ENCODE results near the gene CYGB. TPM values are rescaled to one million over a fixed set of nuclear protein-coding genes. Genes with fewer than 3 reads are reported as not detected.
"Not testable (repeated sequence)": the region's sequence is repeated elsewhere in the genome, so short reads cannot be mapped to it uniquely, and the experiment has no call there.

CYGB gene
- total RNA-seq, 1 donor from 2014 or later: 49.9 TPM

DNA sequence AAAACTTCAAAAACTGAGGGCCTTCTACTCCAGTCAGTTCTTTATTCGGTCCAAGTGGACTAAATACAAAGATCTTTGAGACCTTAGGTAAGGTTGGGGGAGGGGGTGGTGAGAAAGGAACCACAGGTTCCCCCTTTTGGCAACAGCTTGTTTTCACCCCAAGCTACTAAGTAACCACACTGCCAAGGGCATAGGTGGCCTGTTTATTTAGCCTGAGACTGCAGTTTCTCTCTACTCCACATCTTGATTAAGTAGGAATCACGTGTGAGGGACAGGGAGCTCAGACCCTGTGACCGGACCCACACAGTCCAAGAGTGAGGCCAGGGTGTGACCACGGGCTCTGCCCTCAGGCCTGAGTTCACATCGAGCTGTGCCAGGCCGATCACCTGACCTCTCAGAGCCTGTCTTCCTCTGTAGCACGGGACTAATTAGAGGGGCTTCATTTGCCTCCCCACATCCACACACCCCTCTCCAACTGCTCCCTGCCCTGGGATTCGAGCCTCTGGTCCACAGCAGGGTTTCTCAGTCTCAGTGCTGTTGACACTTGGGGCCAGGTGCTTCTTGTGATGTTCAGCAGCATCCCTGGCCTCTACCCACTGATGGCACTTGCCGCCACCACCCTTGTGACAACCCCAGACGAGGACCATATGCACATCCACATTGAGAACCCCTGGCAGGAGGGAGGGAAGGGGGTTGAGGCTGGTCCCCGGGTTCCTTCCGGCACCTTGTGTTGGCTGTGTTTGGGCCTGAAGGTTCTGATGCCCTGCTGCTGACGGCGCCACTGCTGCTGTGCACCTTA is 30.3 kb upstream of the CYGB start:
- TF ChIP-seq, protein P1, sequence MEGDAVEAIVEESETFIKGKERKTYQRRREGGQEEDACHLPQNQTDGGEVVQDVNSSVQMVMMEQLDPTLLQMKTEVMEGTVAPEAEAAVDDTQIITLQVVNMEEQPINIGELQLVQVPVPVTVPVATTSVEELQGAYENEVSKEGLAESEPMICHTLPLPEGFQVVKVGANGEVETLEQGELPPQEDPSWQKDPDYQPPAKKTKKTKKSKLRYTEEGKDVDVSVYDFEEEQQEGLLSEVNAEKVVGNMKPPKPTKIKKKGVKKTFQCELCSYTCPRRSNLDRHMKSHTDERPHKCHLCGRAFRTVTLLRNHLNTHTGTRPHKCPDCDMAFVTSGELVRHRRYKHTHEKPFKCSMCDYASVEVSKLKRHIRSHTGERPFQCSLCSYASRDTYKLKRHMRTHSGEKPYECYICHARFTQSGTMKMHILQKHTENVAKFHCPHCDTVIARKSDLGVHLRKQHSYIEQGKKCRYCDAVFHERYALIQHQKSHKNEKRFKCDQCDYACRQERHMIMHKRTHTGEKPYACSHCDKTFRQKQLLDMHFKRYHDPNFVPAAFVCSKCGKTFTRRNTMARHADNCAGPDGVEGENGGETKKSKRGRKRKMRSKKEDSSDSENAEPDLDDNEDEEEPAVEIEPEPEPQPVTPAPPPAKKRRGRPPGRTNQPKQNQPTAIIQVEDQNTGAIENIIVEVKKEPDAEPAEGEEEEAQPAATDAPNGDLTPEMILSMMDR (conservative IDR thresholded peaks at IDR 0.05; ENCODE audit: low read depth, low read length): no peak
- DNase-seq (ENCODE audit: low read depth): no peak
- H3K4me3 ChIP-seq (ENCODE audit: low read depth, low read length): no peak overlapping the region

GRCh38 chr17:76566988-76567431 is 29.5 kb upstream of the CYGB start:
- TF ChIP-seq, protein P1 (conservative IDR thresholded peaks at IDR 0.05; ENCODE audit: low read depth, low read length): no peak
- H3K4me3 ChIP-seq (ENCODE audit: low read depth, low read length): no peak overlapping the region

DNA sequence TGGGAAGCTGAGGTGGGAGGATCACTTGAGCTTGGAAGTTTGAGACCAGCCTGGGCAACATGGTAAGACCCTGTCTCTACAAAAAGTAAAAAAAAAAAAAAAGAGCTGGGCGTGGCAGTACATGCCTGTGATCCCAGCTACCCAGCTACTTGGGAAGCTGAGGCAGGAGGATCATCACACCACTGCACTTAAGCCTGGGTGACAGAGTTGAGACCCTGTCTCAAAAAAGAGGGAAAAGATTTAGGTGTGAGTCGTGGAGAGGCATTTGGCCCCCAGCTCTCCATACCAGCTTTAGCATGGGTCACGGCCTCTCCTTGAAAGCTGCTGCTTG is 29.1 kb upstream of the CYGB start:
- no peak for DNase-seq (ENCODE audit: low read depth)
- TF ChIP-seq, protein P1 (conservative IDR thresholded peaks at IDR 0.05; ENCODE audit: low read depth, low read length): no peak
- H3K4me3 ChIP-seq (ENCODE audit: low read depth, low read length): no peak overlapping the region

More at GRCh38 chr17:76566988-76567431, 29.5 kb upstream of the CYGB start:
- no peak for DNase-seq (ENCODE audit: low read depth)

DNA sequence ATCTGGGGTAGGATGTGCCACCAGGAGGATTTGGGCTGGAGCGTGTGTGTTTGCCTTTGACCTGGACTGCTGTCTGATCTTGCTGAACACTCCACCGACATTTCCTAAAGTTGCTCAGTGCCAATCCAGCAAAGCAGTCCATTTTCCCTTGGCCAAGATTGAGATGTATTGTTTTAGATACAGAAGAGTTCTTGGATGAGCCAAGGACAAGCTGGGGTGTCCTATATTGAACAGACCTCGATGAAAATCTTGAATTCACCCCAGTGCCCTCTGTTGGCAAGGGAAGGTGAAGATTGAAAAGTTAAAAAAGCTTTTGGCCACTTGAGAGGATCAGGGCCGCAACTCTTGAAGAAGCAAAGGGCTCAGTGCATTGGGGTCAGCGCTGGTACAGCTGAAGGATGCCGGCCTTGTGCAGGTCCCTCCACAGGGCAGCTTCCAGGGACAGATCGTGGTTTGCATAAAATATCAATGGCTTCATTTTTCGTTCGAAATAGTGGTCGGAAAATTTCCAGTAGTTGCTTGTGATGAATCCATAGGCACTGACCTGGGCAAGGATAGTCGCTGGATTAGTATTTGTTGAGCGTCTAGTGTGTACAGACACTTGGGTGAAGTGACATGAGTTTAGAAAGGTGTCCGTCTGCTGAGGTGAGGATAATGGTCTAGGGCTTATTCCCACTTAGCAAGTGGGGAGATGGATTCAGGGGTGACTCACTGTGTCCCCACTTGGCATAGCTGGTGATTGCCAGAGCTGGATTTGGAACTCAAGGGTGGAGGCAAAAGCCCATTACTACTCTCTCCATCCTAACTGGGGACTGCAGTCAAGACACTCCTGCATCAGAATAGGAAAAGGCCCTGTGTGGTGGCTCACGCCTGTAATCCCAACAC is 28.5 kb upstream of the CYGB start:
- no peak for DNase-seq (ENCODE audit: low read depth)
- no peak overlapping the region for H3K4me3 ChIP-seq (ENCODE audit: low read depth, low read length)
- TF ChIP-seq, protein P1 (conservative IDR thresholded peaks at IDR 0.05; ENCODE audit: low read depth, low read length): no peak

- H3K4me3 ChIP-seq (ENCODE audit: low read depth, low read length); DNase-seq (ENCODE audit: low read depth): not testable (repeated sequence)
Observed at GRCh38 chr17:76564991-76565727, 27.6 kb upstream of the CYGB start.

- H3K4me3 ChIP-seq (ENCODE audit: low read depth, low read length); DNase-seq (ENCODE audit: low read depth): not testable (repeated sequence)
Observed at GRCh38 chr17:76563359-76563758, 25.9 kb upstream of the CYGB start.

GRCh38 chr17:76562734-76563148 is 25.2 kb upstream of the CYGB start:
- TF ChIP-seq, protein P1 (conservative IDR thresholded peaks at IDR 0.05; ENCODE audit: low read depth, low read length): no peak
- H3K4me3 ChIP-seq (ENCODE audit: low read depth, low read length): no peak overlapping the region
- DNase-seq (ENCODE audit: low read depth): no peak
